Measurements from ENCODE around the gene CYFIP2.

GRCh38 chr5:157259699-157260098 is 6.2 kb upstream of the CYFIP2 start:
- TF ChIP-seq CTCF (IDR thresholded peaks at IDR 0.05) (no peak), RELA (CRISPR knock-in tag; IDR thresholded peaks at IDR 0.05; ENCODE audit: borderline replicate concordance) (no peak)

Data from WTC11 (cell line).